Lower leg skin (tissue), 3 donors: ENCODE data around the gene VEGFB.

Source experiments
- POLR2A ChIP-seq, 2 donors: fragments of 450-650 bp; IDR thresholded peaks; one replicate each; pipeline ENCODE4 v1.6.1; 2016 to 2017; ENCODE audit warnings: antibody characterized with exemption in 2 of 2, mild to moderate bottlenecking in 1 of 2, moderate library complexity in 1 of 2
- TF ChIP-seq, protein P1 (sequence below), 3 donors: fragments of 450-650 bp; IDR thresholded peaks; one replicate each; pipeline ENCODE4 v1.5.1; 2016; ENCODE audit warnings: antibody characterized with exemption in 3 of 3, mild to moderate bottlenecking in 3 of 3, moderate library complexity in 2 of 3

DNA sequence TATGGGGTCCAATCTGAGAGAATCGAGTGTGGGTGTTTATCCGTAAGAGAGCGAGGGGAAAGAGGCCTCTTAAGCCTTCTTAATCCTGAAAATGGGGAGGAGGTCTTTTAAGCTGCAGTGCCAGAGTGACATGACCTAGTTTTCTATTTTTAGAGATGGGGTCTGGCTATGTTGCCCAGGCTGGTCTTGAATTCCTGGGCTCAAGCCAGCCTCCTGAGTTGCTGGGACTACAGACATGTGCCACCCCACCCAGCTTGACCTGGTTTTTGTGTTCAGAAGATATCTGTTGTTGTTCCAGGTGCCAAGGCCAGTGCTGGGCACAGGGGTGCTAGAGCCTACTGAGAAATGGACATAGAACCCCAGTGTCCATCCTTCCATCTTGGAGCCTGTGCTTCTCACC is 48.7 kb downstream of the VEGFB start:
- TF ChIP-seq, protein P1, sequence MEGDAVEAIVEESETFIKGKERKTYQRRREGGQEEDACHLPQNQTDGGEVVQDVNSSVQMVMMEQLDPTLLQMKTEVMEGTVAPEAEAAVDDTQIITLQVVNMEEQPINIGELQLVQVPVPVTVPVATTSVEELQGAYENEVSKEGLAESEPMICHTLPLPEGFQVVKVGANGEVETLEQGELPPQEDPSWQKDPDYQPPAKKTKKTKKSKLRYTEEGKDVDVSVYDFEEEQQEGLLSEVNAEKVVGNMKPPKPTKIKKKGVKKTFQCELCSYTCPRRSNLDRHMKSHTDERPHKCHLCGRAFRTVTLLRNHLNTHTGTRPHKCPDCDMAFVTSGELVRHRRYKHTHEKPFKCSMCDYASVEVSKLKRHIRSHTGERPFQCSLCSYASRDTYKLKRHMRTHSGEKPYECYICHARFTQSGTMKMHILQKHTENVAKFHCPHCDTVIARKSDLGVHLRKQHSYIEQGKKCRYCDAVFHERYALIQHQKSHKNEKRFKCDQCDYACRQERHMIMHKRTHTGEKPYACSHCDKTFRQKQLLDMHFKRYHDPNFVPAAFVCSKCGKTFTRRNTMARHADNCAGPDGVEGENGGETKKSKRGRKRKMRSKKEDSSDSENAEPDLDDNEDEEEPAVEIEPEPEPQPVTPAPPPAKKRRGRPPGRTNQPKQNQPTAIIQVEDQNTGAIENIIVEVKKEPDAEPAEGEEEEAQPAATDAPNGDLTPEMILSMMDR (IDR thresholded peaks at IDR 0.05) = no peak
- TF ChIP-seq POLR2A (IDR thresholded peaks at IDR 0.05) = no peak
